ENCODE measurements around the gene SLC25A33.

Gene SLC25A33

GRCh38 chr1:9628541-9629444, 89.5 kb downstream of the SLC25A33 start:
- DNase-seq = peak; percentile 63

DNA sequence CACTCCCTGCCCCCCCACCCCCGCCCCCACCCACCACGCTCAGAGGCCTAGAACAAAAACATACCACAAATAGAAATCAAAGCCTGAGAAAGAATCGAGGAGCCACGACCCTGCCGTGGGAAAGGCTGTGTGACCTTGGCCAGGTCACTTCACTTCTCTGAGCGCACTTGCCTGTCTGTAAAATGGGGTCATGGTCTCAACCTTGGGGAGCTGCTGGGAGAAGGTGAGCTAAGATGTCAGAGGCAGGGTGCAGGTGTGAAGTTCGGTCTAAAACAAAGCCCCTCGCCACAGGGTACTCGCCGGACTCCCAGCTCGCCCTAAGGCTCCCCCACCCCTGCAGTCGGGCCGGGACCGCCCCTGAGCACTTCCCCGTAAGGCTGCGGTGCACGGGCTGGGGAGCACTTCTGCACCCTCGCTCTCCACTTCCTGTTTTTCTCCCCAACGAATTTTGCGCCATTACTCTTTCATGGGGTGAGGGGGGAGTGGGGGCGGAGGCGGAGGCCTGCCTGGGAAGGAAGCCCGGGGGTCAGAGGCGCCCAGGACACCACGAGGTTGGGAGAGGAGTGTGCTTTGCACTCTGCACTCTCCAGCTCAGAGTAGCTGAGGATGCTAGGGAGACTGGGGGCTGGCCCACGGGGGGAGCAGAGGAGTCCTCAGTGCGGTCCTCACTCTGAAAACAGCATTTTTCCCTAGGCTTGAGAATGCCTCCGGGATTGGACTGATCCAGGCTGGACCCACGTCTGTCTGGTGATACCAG, 90.4 kb downstream of the SLC25A33 start:
- peak; percentile 62 for DNase-seq

DNA sequence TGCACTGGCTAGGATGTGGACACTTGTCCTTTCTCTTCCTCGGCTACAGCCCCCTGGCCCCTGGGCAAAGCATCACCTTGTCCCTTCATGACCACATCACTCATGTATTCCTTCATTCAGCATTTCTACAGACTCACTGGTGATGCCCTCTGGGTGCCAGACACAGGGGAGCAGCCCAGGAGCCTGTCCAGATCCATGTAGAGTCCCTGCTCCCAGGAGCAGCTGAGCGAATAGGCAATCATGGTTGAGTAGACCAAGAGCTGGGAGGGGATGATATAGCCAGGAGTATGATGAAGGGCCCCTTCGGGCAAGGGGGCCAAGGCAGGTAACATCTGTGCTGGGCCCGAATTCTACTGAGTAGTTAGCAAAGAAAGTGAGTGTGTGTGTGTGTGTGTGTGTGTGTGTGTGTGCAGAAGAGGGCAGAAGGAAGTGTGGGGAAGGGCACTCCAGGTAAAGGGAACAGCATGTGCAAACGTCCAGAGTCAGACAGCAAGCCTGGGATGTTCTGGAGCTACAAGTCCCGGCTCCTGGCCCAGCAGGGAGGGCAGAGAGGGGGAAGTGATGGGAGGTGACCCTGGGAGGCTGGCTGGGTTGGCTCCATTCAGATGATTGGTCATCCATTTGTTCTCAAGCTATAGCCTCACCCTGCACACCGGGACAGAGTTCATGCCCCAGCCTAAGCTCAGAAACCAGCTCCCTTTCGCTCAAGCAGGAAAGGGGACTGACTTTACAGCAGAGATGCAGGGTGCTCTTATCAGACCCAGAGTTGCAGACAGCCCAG, 91.3 kb downstream of the SLC25A33 start:
- no peak for DNase-seq

- no peak for DNase-seq
Measured at GRCh38 chr1:9631613-9632012, 92.3 kb downstream of the SLC25A33 start.

GRCh38 chr1:9633493-9633892, 94.2 kb downstream of the SLC25A33 start:
- no peak for DNase-seq

DNA sequence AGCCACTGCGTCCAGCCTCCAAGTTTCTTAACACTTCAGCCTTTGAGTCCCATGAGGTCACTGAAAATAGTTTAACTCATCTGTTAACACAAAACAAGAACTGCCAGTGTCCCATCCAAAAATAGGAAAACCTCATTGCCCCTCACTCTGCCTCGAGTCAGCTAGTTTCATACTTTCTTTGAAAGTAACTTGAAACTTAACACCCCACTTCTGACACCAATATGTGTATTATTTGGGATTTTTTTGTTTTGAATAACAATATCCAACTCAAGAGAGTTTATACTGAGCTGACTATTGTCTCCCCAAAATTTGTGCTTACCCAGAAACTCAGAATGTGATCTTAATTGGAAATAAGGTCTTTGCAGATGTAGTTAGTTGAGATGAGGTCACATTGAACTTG, 95.3 kb downstream of the SLC25A33 start:
- DNase-seq = no peak

All from activated CD4-positive, alpha-beta T cell treated with anti-CD3 and anti-CD28 coated beads, Interleukin-2, amount 50 U/mL, for 1 hour (primary cell).